ENCODE results near the gene CSRP1.
"Not testable (repeated sequence)": the region's sequence is repeated elsewhere in the genome, so short reads cannot be mapped to it uniquely, and the experiment has no call there.

The CSRP1 gene

GRCh38 chr1:201528631-201529252 lies 21.8 kb upstream of the CSRP1 start:
- Mint-ChIP-seq H3K9me3 (peaks cover 3% of the 10 kb centered on the region), H3K4me1 (no peaks in the 10 kb centered on the region), H3K36me3 (peaks cover 10% of the 10 kb centered on the region), H3K4me3 (no peak overlapping the region), H3K27ac (no peak overlapping the region)
- DNase-seq (ENCODE audit: low spot score in 2 of 2) (no peak), ATAC-seq (no peak)

GRCh38 chr1:201527879-201528278 lies 21.0 kb upstream of the CSRP1 start:
- Mint-ChIP-seq H3K4me1 (no peaks in the 10 kb centered on the region), H3K9me3 (peaks cover 3% of the 10 kb centered on the region), H3K36me3 (peaks cover 10% of the 10 kb centered on the region), H3K27ac (no peak overlapping the region), H3K4me3 (no peak overlapping the region)
- ATAC-seq (no peak), DNase-seq (ENCODE audit: low spot score in 2 of 2) (no peak)

DNA sequence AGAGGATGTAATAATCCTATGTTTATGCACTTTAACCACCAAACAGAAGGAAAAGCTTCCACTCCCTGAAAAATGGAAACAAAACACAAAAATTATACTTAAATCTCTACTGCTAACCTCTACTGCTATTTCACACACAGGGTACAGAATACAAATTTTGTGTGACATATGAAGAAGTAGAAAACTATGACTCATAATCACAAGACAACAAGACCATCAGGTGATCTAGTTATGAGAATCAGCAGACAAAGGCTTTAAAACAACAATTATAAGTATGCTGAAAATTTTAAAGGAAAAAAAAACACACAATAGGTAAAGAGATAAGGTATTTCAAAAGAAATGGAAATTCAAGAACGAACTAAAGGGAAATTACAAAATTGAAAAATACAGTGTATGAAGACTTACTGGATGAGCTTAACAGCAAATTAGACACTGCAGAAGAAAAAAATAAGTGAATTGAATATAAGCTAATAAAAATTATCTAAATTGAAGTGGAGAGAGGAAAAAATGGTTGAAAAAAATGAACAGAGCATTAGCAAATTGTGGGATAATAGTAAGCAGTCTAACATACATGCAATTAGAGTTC lies 18.4 kb upstream of the CSRP1 start:
- Mint-ChIP-seq H3K9me3 (peaks cover 3% of the 10 kb centered on the region), H3K27ac (no peak overlapping the region), H3K36me3 (peaks cover 28% of the 10 kb centered on the region), H3K4me3 (no peak overlapping the region), H3K4me1 (no peaks in the 10 kb centered on the region)
- ATAC-seq (no peak), DNase-seq (ENCODE audit: low spot score in 2 of 2) (no peak)

DNA sequence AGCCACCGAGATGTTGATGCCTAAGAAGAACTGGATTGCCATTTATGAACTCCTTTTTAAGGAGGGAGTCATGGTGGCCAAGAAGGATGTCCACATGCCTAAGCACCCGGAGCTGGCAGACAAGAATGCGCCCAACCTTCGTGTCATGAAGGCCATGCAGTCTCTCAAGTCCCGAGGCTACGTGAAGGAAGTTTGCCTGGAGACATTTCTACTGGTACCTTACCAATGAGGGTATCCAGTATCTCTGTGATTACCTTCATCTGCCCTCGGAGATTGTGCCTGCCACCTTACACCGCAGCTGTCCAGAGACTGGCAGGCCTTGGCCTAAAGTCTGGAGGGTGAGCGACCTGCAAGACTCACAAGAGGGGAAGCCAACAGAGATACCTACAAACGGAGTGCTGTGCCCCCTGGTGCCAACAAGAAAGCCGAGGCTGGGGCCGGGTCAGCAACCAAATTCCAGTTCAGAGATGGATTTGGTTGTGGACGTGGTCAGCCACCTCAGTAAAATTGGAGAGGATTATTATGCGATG lies 13.2 kb upstream of the CSRP1 start:
- H3K4me3 Mint-ChIP-seq; H3K9me3 Mint-ChIP-seq; H3K27ac Mint-ChIP-seq; ATAC-seq; H3K4me1 Mint-ChIP-seq; DNase-seq (ENCODE audit: low spot score in 2 of 2): not testable (repeated sequence)
- peaks cover 23% of the 10 kb centered on the region for H3K36me3 Mint-ChIP-seq

DNA sequence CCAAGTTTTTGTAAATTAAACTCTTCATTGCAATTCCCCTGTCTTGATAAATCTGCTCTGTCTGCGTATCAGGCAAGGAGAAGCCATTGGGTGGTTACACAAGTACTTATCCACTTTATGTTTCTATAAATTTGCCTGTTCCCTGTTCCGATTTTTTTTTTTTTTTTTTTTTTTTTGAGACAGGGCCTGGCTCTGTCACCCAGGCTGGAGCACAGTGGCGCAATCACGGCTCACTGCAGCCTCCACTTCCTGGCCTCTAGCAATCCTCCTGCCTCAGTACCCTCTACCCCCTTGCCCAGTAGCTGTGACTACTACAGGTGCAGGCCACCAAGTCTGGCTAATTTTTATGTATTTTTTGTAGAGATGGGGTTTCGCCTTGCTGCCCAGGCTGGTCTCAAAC lies 11.1 kb upstream of the CSRP1 start:
- Mint-ChIP-seq H3K27ac (no peak overlapping the region), H3K9me3 (no peaks in the 10 kb centered on the region), H3K4me1 (no peaks in the 10 kb centered on the region), H3K4me3 (no peak overlapping the region), H3K36me3 (peaks cover 18% of the 10 kb centered on the region)
- no peak for ATAC-seq
- DNase-seq (ENCODE audit: low spot score in 2 of 2), result no peak

DNA sequence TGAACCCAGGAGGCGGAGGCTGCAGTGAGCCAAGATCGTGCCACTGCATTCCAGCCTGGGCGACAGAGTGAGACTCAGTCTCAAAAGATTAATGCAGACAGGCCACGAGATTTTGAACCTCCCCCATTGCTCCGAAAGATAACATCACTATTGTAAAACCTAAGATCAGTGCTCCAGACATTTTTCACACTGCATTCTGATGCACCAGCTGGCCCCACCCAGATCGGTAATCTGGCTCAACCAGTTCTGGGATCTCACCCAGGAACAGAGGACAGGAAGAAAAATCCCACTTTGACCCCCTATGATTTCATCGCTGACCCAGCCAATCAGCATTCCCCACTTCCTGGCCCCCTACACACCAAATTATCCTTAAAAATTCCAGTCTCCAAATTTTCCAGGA lies 10.7 kb upstream of the CSRP1 start:
- Mint-ChIP-seq H3K9me3 (no peaks in the 10 kb centered on the region), H3K27ac (no peak overlapping the region), H3K4me3 (no peak overlapping the region), H3K36me3 (peaks cover 17% of the 10 kb centered on the region), H3K4me1 (no peaks in the 10 kb centered on the region)
- no peak for DNase-seq (ENCODE audit: low spot score in 2 of 2)
- no peak for ATAC-seq

- DNase-seq (ENCODE audit: low spot score in 2 of 2), result no peak
- Mint-ChIP-seq H3K4me3 (no peak overlapping the region), H3K9me3 (no peaks in the 10 kb centered on the region), H3K36me3 (peaks cover 7% of the 10 kb centered on the region), H3K27ac (no peak overlapping the region), H3K4me1 (no peaks in the 10 kb centered on the region)
- no peak for ATAC-seq
These were observed 9.7 kb upstream of the CSRP1 start for GRCh38 chr1:201516511-201517127.

DNA sequence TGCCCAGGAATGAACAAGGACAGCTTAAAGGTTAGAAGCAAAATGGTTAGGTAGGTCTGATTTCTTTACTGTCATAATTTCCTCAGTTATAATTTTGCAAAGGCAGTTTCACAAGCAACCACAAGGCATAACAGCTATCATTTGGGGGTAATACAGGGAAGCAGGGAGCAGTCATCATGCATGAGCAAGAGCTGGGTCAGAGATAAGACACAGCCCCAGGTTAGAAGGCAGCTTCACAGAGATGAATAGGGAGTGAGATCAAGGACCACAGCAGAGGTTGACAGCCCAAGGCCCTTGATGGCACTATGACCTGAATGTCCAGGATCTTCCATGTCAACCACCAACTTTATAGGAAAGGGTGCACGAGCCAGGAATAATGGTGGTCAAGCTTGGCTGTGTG lies 9.0 kb upstream of the CSRP1 start:
- H3K9me3 Mint-ChIP-seq, result no peaks in the 10 kb centered on the region
- H3K4me3 Mint-ChIP-seq, result no peak overlapping the region
- no peak overlapping the region for H3K27ac Mint-ChIP-seq
- no peaks in the 10 kb centered on the region for H3K4me1 Mint-ChIP-seq
- ATAC-seq (peak; percentile 67), DNase-seq (ENCODE audit: low spot score in 2 of 2) (no peak)
- H3K36me3 Mint-ChIP-seq, result no peaks in the 10 kb centered on the region

- Mint-ChIP-seq H3K27ac (no peak overlapping the region), H3K4me1 (no peaks in the 10 kb centered on the region), H3K9me3 (no peaks in the 10 kb centered on the region), H3K36me3 (no peaks in the 10 kb centered on the region), H3K4me3 (no peak overlapping the region)
- ATAC-seq, result no peak
- DNase-seq (ENCODE audit: low spot score in 2 of 2), result no peak
These were observed 8.3 kb upstream of the CSRP1 start for GRCh38 chr1:201515062-201515750.

DNA sequence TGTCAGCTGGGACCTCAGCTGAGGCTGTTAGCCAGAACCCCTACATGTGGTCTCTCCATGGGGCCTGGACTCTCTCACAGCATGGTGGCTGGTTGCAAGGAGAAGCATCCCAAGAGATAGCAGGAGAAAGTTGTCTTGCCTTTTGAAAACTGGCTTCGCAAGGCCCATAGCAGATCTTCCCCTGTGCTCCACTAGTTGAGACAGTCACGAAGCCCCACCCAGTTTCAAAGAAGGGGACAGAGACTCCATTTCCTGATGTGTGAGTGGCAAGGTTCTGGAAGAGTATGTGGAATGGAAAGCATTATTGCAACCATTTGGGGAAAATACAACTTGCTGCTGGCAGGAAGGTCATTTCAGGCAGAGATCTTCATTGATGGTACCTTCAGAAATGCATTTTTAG lies 7.5 kb upstream of the CSRP1 start:
- no peak for ATAC-seq
- H3K4me1 Mint-ChIP-seq, result no peaks in the 10 kb centered on the region
- no peak for DNase-seq (ENCODE audit: low spot score in 2 of 2)
- H3K36me3 Mint-ChIP-seq, result no peaks in the 10 kb centered on the region
- H3K9me3 Mint-ChIP-seq, result no peaks in the 10 kb centered on the region
- no peak overlapping the region for H3K4me3 Mint-ChIP-seq
- H3K27ac Mint-ChIP-seq, result no peak overlapping the region

- no peaks in the 10 kb centered on the region for H3K36me3 Mint-ChIP-seq
These were observed 6.7 kb upstream of the CSRP1 start for GRCh38 chr1:201513498-201514243.

DNA sequence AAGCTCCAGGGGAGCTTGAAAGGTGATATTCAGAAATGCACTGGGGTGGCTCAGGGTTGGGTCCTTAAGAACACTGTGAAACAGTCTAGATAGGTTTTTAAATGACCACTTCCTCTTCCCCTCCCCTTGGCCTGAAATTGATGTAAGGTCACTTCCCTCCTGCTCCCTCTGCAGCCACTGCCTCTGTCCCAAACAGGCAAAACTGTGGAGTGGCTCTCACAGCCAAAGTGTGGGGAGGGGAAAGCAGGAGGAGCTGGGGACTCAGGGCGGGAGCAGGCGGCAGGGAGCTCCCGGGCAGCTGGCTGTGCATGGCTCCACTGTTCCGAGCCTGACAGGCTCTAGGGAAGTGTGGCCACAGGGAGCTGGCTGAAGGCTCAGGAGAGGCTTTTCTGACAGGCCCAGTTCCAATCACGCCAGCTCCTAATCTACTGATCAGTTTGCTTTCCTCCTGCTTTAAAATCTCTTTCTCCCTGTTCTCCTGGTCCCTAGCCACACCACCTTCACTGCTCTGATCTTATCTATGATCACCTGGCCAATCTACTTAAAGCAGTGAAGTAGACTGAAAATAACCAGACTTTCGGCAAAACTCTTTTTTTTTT lies 5.1 kb upstream of the CSRP1 start:
- Mint-ChIP-seq H3K36me3 (no peaks in the 10 kb centered on the region), H3K4me1 (peaks cover 10% of the 10 kb centered on the region), H3K4me3 (no peak overlapping the region), H3K9me3 (no peaks in the 10 kb centered on the region), H3K27ac (no peak overlapping the region)
- ATAC-seq (no peak), DNase-seq (ENCODE audit: low spot score in 2 of 2) (no peak)

More at GRCh38 chr1:201513498-201514243, 6.7 kb upstream of the CSRP1 start:
- no peak overlapping the region for H3K4me3 Mint-ChIP-seq
- DNase-seq (ENCODE audit: low spot score in 2 of 2) (no peak), ATAC-seq (no peak)
- no peaks in the 10 kb centered on the region for H3K9me3 Mint-ChIP-seq
- no peak overlapping the region for H3K27ac Mint-ChIP-seq
- H3K4me1 Mint-ChIP-seq, result no peaks in the 10 kb centered on the region

- peaks cover 10% of the 10 kb centered on the region for H3K4me1 Mint-ChIP-seq
- ATAC-seq (no peak), DNase-seq (ENCODE audit: low spot score in 2 of 2) (no peak)
- no peak overlapping the region for H3K4me3 Mint-ChIP-seq
- H3K27ac Mint-ChIP-seq, result no peak overlapping the region
- no peaks in the 10 kb centered on the region for H3K36me3 Mint-ChIP-seq
- no peaks in the 10 kb centered on the region for H3K9me3 Mint-ChIP-seq
These were observed 4.5 kb upstream of the CSRP1 start for GRCh38 chr1:201511396-201511940.

DNA sequence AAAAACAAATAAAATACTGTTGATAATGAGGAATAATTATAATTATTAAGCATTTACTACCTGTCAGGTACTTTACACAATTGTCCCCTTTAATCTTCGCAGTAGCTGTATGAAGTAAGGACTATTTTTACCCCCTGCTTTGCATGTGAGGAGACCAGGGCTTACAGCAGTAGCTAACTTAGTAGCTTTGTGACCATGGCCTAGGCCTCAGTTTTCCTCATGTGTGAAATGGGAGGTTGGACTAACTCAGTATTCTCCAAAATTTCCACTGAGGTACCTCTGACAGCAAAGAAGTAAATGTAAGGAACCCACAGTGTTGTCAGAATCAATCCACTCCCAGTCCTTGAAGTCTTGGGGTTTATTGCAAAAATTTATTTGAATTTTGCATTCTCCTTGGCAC lies 3.8 kb upstream of the CSRP1 start:
- ATAC-seq, result no peak
- H3K4me1 Mint-ChIP-seq, result peaks cover 17% of the 10 kb centered on the region
- H3K4me3 Mint-ChIP-seq, result no peak overlapping the region
- peaks cover under 1% of the 10 kb centered on the region for H3K36me3 Mint-ChIP-seq
- H3K27ac Mint-ChIP-seq, result no peak overlapping the region
- no peaks in the 10 kb centered on the region for H3K9me3 Mint-ChIP-seq
- DNase-seq (ENCODE audit: low spot score in 2 of 2), result no peak

All from stimulated activated effector memory CD8-positive, alpha-beta T cell treated with anti-CD3 and anti-CD28 coated beads, Interleukin-12 subunit alpha, Interleukin-12 subunit beta, amount 100 ng/mL, for 72 hours (primary cell).